Measurements from ENCODE around the gene BTF3.
A peak's percentile ranks its signal among the peaks of the same experiment; 100 is the strongest.

Gene BTF3

DNA sequence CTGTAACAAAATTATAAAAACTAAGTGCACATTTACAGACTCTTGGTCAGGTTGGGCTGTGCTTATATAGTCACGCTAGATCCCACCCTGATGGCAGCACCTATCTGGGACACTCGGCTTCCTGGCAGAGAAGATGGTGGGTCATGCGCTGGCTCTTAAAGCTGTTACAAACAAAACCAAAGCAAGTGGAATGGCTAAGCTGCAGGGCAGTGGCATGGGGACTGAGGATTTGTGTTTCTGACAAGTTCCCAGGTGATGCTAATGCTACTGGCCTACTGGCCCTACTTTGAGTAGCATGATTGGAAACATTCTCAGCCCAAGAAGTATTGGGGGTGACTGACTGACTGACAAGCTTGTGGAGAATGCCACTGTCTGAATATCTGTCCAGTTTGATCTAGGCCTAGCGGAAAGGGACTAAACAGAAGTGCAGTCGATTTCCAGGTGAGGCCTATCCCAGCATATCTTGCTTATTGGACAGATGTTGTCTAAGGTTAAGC, 8.3 kb downstream of the BTF3 start:
- no peak for TF ChIP-seq POU6F1 (CRISPR knock-in tag; IDR thresholded peaks at IDR 0.05; ENCODE audit: borderline replicate concordance, low read depth)
- TF ChIP-seq TOX (CRISPR knock-in tag; IDR thresholded peaks at IDR 0.05; ENCODE audit: borderline replicate concordance) = no peak
- no peak for TF ChIP-seq ZFP3 (CRISPR knock-in tag; IDR thresholded peaks at IDR 0.05)
- no peak for TF ChIP-seq CREB5 (CRISPR knock-in tag; IDR thresholded peaks at IDR 0.05; ENCODE audit: low read depth)
- no peak for TF ChIP-seq ZC3H10 (CRISPR knock-in tag; IDR thresholded peaks at IDR 0.05)
- ATAC-seq = peak; percentile 41

- TF ChIP-seq RARB (CRISPR knock-in tag; IDR thresholded peaks at IDR 0.05) = no peak
- no peak for TF ChIP-seq POU6F1 (CRISPR knock-in tag; IDR thresholded peaks at IDR 0.05; ENCODE audit: borderline replicate concordance, low read depth)
- TF ChIP-seq ARNTL (CRISPR knock-in tag; IDR thresholded peaks at IDR 0.05; ENCODE audit: borderline replicate concordance, low read depth) = no peak
- TF ChIP-seq CSDC2 (CRISPR knock-in tag; IDR thresholded peaks at IDR 0.05) = no peak
- TF ChIP-seq TOX (CRISPR knock-in tag; IDR thresholded peaks at IDR 0.05; ENCODE audit: borderline replicate concordance) = no peak
- TF ChIP-seq TCF4 (CRISPR knock-in tag; IDR thresholded peaks at IDR 0.05; ENCODE audit: borderline replicate concordance) = no peak
- TF ChIP-seq ZFP30 (CRISPR knock-in tag; IDR thresholded peaks at IDR 0.05) = no peak
- no peak for TF ChIP-seq CREB5 (CRISPR knock-in tag; IDR thresholded peaks at IDR 0.05; ENCODE audit: low read depth)
- TF ChIP-seq, protein P1, sequence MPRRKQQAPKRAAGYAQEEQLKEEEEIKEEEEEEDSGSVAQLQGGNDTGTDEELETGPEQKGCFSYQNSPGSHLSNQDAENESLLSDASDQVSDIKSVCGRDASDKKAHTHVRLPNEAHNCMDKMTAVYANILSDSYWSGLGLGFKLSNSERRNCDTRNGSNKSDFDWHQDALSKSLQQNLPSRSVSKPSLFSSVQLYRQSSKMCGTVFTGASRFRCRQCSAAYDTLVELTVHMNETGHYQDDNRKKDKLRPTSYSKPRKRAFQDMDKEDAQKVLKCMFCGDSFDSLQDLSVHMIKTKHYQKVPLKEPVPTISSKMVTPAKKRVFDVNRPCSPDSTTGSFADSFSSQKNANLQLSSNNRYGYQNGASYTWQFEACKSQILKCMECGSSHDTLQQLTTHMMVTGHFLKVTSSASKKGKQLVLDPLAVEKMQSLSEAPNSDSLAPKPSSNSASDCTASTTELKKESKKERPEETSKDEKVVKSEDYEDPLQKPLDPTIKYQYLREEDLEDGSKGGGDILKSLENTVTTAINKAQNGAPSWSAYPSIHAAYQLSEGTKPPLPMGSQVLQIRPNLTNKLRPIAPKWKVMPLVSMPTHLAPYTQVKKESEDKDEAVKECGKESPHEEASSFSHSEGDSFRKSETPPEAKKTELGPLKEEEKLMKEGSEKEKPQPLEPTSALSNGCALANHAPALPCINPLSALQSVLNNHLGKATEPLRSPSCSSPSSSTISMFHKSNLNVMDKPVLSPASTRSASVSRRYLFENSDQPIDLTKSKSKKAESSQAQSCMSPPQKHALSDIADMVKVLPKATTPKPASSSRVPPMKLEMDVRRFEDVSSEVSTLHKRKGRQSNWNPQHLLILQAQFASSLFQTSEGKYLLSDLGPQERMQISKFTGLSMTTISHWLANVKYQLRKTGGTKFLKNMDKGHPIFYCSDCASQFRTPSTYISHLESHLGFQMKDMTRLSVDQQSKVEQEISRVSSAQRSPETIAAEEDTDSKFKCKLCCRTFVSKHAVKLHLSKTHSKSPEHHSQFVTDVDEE (CRISPR knock-in tag; IDR thresholded peaks at IDR 0.05) = no peak
- TF ChIP-seq PPARA (CRISPR knock-in tag; IDR thresholded peaks at IDR 0.05; ENCODE audit: borderline replicate concordance) = no peak
- TF ChIP-seq ZNF70 (CRISPR knock-in tag; IDR thresholded peaks at IDR 0.05) = no peak
- TF ChIP-seq ZNF565 (CRISPR knock-in tag; conservative IDR thresholded peaks at IDR 0.05; ENCODE audit: low read depth) = no peak
- no peak for TF ChIP-seq CSRNP3 (CRISPR knock-in tag; IDR thresholded peaks at IDR 0.05)
- no peak for TF ChIP-seq ZFP3 (CRISPR knock-in tag; IDR thresholded peaks at IDR 0.05)
- no peak for TF ChIP-seq GLIS3 (CRISPR knock-in tag; IDR thresholded peaks at IDR 0.05)
- TF ChIP-seq SNAI2 (CRISPR knock-in tag; IDR thresholded peaks at IDR 0.05) = no peak
- TF ChIP-seq OSR1 (CRISPR knock-in tag; IDR thresholded peaks at IDR 0.05) = no peak
- no peak for TF ChIP-seq ZC3H10 (CRISPR knock-in tag; IDR thresholded peaks at IDR 0.05)
- no peak for TF ChIP-seq PATZ1 (CRISPR knock-in tag; IDR thresholded peaks at IDR 0.05; ENCODE audit: borderline replicate concordance)
- no peak for TF ChIP-seq BACH2 (CRISPR knock-in tag; IDR thresholded peaks at IDR 0.05; ENCODE audit: borderline replicate concordance)
- ATAC-seq = peak; percentile 44
These were observed 8.8 kb downstream of the BTF3 start for GRCh38 chr5:73507062-73507461.

GRCh38 chr5:73508521-73508920, 10.3 kb downstream of the BTF3 start:
- ATAC-seq = 0 out of 3 replicates have a peak, but pooled peaks have one; percentile 22
